ENCODE data around the gene TKTL1. TPM values are rescaled to one million over a fixed set of nuclear protein-coding genes. Genes with fewer than 3 reads are reported as not detected.

The TKTL1 gene
- total RNA-seq, 1 donor from 2014 or later = not detected

DNA sequence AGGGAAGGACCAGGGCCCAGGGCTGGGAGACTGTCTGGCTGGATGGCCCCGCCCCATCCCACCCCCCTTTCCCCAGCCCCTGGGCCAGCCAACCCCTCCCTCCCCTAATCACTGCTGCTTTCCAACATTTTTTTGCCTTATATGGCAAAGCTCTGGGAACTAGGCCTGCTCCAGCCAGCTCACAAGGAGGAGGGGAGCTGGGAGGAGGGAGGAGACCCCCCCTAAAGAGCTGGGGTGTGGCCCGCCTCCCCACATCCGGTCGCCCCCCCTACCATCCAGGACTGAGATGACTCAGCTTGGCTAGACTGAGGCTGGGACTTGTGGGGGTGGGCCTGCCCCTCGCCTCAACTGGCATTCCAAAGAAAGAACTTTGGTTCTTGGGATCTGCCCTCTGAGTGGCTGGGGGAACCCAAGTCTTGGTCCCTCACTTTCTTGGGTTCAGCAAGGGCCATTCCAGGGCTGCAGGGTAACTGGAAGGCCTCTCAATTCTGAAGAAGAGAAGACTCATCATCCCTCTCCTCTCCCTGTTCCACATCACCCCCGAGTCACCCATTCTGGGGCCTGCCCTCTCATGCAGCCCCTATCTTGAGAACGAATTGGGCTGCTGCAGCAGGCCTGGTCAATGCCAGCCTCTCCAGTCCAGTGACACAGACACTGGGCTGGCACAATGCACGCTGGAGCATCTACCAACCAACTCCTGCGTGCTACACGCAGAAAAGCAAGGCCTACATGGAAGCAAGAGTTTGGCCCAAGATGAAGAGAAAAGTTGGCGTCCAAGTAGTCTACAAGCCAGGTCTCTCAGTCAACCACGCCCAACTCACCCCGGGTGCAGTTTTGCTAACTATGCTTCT, 74.1 kb downstream of the TKTL1 start:
- Histone ChIP-seq H3K9me3 (no peaks in the 10 kb centered on the region), H3K36me3 (peaks cover 37% of the 10 kb centered on the region), H3K4me3 (peak overlapping the region; percentile 75), H3K27me3 (ENCODE audit: low read depth) (no peaks in the 10 kb centered on the region), H3K4me1 (peaks cover 55% of the 10 kb centered on the region), H3K27ac (peak overlapping the region; percentile 88)
- DNase-seq (peak; percentile 83), ATAC-seq (peak; percentile 57 to 71)
- intact Hi-C loops (cut with DNase I) = no loop called here
- no peak for TF ChIP-seq CTCF (IDR thresholded peaks at IDR 0.05)

- DNase-seq = no peak
- H3K27ac ChIP-seq = peak overlapping the region; percentile 88
- intact Hi-C loops (cut with DNase I) = no loop called here
- H3K36me3 ChIP-seq = peaks cover 29% of the 10 kb centered on the region
- H3K4me1 ChIP-seq = peaks cover 58% of the 10 kb centered on the region
- no peaks in the 10 kb centered on the region for H3K9me3 ChIP-seq
- H3K4me3 ChIP-seq = peak overlapping the region; percentile 75
- no peak for ATAC-seq
- TF ChIP-seq CTCF (IDR thresholded peaks at IDR 0.05) = no peak
- H3K27me3 ChIP-seq (ENCODE audit: low read depth) = no peaks in the 10 kb centered on the region
Measured at GRCh38 chrX:154370300-154371016, 74.9 kb downstream of the TKTL1 start.

DNA sequence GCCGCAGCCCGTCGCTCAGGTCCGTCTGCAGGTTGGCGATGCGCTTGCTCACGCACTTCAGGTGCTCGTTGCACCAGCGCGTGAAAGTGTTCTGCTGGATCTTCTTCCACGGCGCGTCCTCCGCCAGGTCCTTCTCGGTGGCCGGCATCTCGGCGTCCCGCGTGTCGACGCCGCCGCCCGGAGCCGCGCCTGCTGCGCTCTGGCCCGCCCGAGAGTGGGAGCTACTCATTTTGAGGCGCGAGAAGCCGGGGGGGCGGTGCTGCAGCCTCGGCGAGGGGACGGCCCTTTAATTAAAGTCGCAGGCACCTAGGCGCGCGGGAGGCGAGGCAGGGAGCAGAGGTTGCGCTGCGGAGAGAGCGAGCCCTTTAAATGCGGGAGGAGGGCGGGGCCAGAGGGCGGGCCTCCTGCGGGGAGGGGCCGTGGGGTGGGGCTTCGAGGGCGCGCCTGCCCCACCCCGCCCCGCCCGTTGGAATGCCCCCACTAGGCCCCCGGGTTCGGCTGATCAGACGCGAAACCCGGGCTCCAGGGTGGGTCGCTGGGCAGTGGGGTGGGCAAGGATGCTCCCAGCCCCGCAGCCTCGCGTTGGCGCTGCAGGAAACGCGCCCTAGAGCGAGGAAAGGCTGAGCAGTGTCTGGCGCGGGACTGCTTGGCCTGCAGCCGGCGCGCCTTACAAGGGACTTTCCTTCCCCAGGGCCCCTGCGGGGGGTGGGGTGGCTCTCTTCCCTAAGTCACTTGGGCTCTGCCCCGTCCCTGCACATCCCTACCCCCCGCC, 75.6 kb downstream of the TKTL1 start:
- peak overlapping the region; percentile 75 for H3K4me3 ChIP-seq
- no peaks in the 10 kb centered on the region for H3K27me3 ChIP-seq (ENCODE audit: low read depth)
- intact Hi-C loops (cut with DNase I) = no loop called here
- ATAC-seq = peak; percentile 77 to 86
- TF ChIP-seq CTCF (IDR thresholded peaks at IDR 0.05) = no peak
- no peaks in the 10 kb centered on the region for H3K9me3 ChIP-seq
- peaks cover 54% of the 10 kb centered on the region for H3K4me1 ChIP-seq
- peak; percentile 96 for DNase-seq
- H3K36me3 ChIP-seq = peaks cover 21% of the 10 kb centered on the region
- peak overlapping the region; percentile 88 for H3K27ac ChIP-seq

DNA sequence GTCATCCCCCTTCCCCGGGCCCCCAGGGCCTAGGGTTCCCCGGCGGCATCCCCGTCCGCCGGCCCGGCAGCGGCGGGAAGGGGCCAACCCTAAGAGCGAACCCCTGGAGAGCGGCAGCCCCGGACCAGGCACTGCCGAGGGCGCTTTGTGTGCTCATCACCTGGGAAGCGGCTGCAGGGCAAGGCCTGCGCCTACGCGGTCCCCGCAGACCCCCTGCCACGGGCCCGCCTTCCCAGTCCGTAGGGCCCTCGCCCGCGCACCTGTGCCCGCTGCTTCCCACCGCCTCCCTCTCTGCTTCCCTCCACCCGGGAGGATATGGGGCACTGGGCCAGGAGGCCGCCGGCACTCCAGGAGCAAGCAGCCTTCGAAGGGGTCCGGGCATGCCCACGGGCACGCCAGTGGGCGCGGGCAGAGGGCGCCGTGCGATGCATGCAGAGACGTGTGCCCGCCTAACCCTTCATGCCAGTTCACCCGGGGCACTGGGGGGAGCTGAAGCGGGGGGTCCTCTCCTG, 76.2 kb downstream of the TKTL1 start:
- DNase-seq (no peak), ATAC-seq (no peak)
- Histone ChIP-seq H3K9me3 (no peaks in the 10 kb centered on the region), H3K36me3 (peaks cover 15% of the 10 kb centered on the region), H3K4me3 (peak overlapping the region; percentile 75), H3K27me3 (ENCODE audit: low read depth) (no peaks in the 10 kb centered on the region), H3K4me1 (peaks cover 48% of the 10 kb centered on the region), H3K27ac (peak overlapping the region; percentile 88)
- no peak for TF ChIP-seq CTCF (IDR thresholded peaks at IDR 0.05)
- intact Hi-C loops (cut with DNase I) = no loop called here

DNA sequence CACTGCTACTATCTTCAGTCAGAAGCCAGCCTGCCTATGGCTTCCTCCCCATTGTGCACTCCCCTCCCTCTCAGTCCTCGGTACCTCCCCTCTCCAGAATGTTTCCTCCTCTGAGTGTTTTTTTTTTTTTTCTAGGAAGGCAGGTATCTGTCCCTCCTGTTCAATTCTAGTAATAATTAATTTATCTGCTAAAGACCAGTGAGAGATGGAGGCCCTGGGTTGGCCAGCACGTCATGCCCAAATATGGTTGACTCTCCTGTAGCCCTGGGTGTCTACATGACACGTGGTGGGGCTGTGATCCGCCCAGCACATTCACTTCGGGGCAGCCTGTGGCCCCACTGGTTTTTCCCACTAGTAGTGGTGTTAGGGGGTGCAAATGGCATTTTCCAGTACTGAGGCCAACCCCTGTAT, 77.0 kb downstream of the TKTL1 start:
- H3K4me3 ChIP-seq = peak overlapping the region; percentile 75
- H3K36me3 ChIP-seq = peaks cover 7% of the 10 kb centered on the region
- ATAC-seq (no peak), DNase-seq (no peak)
- no peak for TF ChIP-seq CTCF (IDR thresholded peaks at IDR 0.05)
- no peak overlapping the region for H3K27ac ChIP-seq
- no peaks in the 10 kb centered on the region for H3K9me3 ChIP-seq
- no peaks in the 10 kb centered on the region for H3K27me3 ChIP-seq (ENCODE audit: low read depth)
- intact Hi-C loops (cut with DNase I) = no loop called here
- peaks cover 44% of the 10 kb centered on the region for H3K4me1 ChIP-seq
